GM21576 (cell line): ENCODE data around the gene LDLRAD4.

Source experiments
- ATAC-seq: cut with Tn5 transposase; IDR thresholded peaks from one replicate; pipeline ENCODE4 v1.9.1; 2021; ENCODE audit warnings: mild to moderate bottlenecking, moderate library complexity; ENCODE audit not compliant: unreplicated experiment

Gene LDLRAD4

GRCh38 chr18:13280070-13280795 is 61.7 kb downstream of the LDLRAD4 start:
- ATAC-seq, result no peak

GRCh38 chr18:13281406-13281805 is 62.8 kb downstream of the LDLRAD4 start:
- no peak for ATAC-seq

GRCh38 chr18:13283746-13284145 is 65.2 kb downstream of the LDLRAD4 start:
- ATAC-seq, result no peak

DNA sequence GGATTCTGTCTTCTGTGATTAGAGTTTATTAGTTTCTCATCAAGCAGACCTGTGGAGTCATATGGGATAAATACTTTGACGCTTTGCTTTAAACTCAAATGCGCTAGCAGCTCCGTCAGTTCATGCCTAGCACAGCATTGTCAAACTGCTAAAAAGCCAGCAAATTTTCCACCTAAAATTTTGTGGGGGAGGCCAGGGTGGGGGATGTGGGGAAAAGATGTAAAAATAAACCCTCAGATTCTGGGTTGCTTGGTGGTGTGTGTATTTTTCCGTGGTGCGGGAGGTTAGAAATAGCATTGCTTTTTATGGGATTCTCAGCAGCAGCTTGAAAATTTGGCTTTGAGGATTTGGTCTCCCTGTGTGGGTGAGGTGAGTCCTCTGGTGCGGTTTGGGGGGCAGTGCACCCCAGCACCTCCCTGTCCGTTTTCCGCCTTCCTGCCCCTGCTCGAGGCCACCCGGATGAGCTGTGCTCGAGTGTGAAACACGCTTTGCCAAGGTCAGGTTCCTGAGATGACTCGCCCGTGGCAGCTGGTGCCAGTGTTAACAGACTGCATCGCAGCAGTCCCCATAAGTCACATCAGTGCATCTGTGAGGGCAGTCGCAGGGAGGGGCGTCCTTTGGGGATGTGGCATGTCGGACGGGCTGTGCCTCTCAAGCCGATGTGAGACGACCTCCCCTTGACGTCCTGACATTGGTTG is 65.9 kb downstream of the LDLRAD4 start:
- ATAC-seq, result no peak

GRCh38 chr18:13285874-13286273 is 67.3 kb downstream of the LDLRAD4 start:
- no peak for ATAC-seq

- ATAC-seq, result no peak
Measured at GRCh38 chr18:13286456-13287125, 68.0 kb downstream of the LDLRAD4 start.

DNA sequence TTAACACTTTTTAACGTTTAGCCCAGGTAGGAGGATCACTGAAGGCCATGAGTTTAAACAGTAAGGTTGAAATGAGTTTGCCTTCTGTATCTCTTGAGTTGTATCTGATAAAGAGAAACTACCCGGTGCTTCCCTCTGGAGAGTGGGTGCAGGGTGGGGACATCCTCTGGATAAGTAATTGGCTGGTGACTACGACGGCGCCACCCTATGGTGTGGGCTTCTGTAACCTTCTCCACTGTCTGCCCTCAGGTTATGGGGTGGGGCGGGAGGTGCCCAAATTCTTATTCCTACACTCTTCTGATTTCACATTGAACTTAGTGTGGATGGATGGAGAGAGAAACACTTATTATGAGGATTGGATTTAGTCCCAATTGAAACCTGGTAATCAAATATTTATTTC is 68.8 kb downstream of the LDLRAD4 start:
- no peak for ATAC-seq

GRCh38 chr18:13288509-13289133 is 70.1 kb downstream of the LDLRAD4 start:
- ATAC-seq, result no peak

DNA sequence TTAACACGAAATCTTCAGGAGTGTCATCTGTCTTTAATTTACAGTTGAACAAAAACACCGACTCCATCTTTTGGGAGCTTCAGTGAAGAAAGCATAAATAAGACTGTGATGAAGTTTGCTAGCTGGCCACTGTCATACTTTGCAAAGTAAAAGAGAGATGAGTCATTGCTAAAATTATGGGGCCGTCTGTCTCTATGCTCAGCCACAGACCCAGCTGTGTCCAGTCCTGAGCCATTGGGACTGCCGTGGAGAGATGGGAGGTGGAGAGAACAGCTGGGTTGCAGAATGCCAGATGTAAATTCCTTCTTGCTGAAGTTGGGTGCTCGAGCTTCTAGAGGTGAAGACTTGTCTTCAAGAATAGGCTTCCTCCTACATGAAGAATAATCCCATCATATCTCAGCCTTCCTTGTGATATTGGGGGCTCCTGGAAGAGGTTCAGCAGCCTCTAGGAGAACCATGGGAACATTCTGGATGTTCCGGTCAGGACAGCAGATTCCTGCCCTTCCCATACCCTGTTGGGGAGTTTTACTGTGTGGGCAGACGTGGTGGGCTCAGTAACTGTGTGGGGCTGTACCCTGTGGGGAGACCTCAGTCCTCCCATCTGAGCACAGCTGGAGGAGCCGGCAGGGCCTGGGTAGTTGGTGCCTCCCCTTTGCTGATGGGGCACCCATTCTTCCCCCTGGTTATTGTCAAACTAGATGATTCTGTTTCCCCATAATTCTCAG is 71.1 kb downstream of the LDLRAD4 start:
- ATAC-seq, result no peak

GRCh38 chr18:13290856-13291271 is 72.3 kb downstream of the LDLRAD4 start:
- ATAC-seq, result no peak

- no peak for ATAC-seq
Measured at GRCh38 chr18:13291299-13291698, 72.7 kb downstream of the LDLRAD4 start.

GRCh38 chr18:13291745-13292447 is 73.3 kb downstream of the LDLRAD4 start:
- no peak for ATAC-seq

DNA sequence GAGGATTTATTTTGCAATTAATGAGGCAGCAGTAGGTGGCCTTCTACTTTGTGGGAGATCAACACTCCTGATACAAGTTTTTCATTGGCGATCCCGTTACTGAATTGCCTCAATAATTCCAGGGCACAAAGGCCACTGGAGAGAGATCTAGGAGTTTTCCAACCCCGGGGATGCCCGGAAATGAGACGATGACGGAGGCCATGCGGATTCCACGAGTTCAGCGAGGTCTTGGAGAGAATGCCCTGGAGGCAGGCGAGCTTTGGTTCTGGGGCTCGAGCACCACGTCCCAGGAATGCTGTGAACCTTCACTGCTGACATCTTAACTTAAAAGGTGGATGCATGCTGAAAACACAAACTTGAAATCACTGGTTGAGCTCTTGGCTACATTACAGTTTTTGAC is 74.2 kb downstream of the LDLRAD4 start:
- no peak for ATAC-seq

GRCh38 chr18:13294309-13294708 is 75.7 kb downstream of the LDLRAD4 start:
- ATAC-seq, result no peak

- no peak for ATAC-seq
Measured at GRCh38 chr18:13295894-13296293, 77.3 kb downstream of the LDLRAD4 start.

GRCh38 chr18:13296867-13297574 is 78.5 kb downstream of the LDLRAD4 start:
- ATAC-seq, result no peak

- no peak for ATAC-seq
Measured at GRCh38 chr18:13298262-13298661, 79.7 kb downstream of the LDLRAD4 start.

GRCh38 chr18:13300029-13300428 is 81.5 kb downstream of the LDLRAD4 start:
- no peak for ATAC-seq

- no peak for ATAC-seq
Measured at GRCh38 chr18:13300796-13301195, 82.2 kb downstream of the LDLRAD4 start.

DNA sequence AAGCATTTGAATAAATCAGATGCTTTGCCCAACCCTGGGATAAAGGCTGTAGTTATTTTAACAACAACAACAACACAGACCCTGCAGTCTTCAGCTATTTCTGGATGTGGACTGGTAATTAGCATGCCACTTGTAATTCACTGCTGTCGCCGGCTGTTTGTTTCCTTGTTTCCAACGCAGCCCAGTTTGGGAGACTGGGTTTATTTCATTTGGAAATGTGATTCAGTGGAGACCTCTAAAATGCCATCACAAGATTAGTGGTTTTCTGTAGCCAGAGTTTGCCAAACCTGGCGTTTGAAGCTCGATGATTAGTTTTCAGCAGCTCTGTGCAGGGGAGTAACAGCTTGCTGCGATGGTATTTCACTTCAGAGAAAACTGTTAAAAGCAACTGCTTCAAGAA is 83.5 kb downstream of the LDLRAD4 start:
- no peak for ATAC-seq
